NCI-H69 (cell line): ENCODE results near the gene SLC22A24.
"Not testable (repeated sequence)": the region's sequence is repeated elsewhere in the genome, so short reads cannot be mapped to it uniquely, and the experiment has no call there.

Experiments used
- DNase-seq: peaks from one replicate; lab custom pipeline; 2025; lab: John Stamatoyannopoulos, UW

SLC22A24 gene

GRCh38 chr11:63144121-63144520, at the start of gene SLC22A24:
SLC22A24 (minus strand) TSS chr11:63144221; CDS start chr11:63143779, 442 bp downstream.
- DNase-seq, result no peak

GRCh38 chr11:63180536-63180935, 36.5 kb upstream of the SLC22A24 start:
- DNase-seq, result no peak

GRCh38 chr11:63179432-63180041, 35.5 kb upstream of the SLC22A24 start:
- no peak for DNase-seq

DNA sequence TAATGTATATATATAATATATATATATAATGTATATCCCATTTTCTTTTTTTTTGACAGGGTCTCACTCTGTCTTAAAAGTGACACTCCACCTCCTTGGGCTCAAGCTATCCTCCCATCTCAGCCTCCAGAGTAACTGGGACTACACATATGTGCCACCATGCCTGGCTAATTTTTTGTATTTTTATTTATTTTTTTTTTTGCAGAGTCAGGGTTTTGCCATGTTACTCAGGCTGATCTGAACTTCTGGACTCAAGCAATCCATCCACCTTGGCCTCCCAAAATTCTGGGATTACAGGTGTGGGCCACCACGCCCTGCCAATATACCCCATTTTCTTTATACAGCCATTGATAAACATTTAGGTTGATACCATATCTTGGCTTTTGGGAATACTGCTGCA, 33.9 kb upstream of the SLC22A24 start:
- no peak for DNase-seq

DNA sequence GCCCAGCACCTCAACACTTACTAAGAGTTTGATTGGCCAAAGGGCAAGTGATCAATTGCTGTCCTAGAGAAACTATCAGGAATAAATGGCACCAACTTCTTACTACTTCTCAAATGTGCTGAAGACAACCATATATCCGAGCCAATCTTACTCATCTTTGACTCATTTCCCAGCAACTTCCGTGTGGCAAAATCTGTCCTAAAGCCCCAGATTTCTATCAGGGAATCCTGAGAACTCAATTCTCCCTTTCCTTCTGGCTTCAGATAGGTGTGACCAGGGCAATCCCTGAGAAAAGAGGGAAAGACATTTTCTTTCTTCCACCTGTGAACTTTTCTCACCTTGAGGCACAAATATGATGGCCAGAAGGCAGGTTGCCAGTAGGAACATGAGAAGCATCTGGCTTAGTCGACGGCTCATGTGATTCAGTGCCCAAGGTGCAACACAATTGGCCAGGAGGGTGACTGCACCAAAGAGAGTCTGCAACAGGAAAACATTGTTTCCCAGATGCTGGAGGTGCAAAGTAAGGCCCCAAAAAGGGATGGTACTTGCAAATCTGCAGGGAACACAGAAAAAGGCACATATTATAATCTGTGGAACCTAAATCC, 21.8 kb upstream of the SLC22A24 start:
- DNase-seq, result no peak

DNA sequence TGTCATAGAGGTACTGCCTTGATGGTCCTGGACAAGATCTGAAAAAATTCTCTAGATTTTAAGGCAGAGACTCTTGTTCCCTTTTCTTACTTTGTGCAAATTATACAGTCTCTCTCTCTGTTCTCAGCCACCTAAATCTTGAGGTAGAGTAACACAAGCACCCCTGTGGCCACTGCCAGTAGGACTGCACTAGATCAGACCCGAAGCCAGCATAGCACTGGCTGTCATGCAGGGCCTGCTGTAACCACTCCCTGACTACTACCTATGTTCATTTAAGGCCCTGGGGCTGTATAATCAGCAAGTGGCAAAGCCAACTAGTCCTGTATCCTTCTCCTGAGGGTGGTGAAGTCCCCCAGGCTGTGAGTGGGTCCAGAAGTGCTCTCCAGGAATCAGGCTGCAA, 11.8 kb upstream of the SLC22A24 start:
- no peak for DNase-seq

DNA sequence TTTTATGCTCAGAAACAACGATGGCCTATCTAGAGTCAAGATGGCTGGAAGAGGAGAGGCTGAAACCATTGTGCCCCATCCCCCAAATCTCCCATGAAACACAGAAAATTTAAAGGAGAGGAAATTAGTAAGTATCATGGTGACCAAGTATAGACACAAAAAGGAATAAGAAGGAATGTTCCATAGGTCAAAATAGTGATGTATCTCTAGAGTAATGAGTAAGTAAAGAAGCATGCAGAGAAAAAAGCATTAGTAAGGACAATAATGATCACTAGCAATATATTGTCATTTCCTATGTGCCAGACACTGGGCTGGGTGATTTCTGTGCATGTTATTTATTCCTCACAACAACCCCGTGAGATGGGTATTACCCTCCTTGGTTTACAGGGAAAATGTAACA, 2.6 kb upstream of the SLC22A24 start:
- DNase-seq, result no peak

- DNase-seq, result no peak
Observed at GRCh38 chr11:63142459-63142858, 1.6 kb downstream of the SLC22A24 start.

- no peak for DNase-seq
Observed at GRCh38 chr11:63132985-63133775, 10.8 kb downstream of the SLC22A24 start.

DNA sequence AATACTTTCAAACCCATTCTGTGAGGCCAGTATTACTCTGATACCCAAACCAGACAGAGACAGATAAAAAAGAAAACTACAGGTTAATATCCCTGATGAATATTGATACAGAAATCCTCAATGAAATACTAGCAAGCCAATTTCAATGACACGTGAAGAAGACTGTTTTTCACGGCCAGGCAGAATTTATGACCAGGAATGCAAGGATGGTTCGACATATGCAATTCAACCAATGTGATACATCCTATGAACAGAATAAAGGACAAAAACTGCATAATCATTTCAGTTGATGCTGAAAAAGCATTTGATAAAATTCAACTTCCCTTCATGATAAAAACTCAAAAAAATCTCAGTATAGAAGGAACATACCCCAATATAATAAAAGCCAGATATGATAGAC, 44.5 kb downstream of the SLC22A24 start:
- no peak for DNase-seq

DNA sequence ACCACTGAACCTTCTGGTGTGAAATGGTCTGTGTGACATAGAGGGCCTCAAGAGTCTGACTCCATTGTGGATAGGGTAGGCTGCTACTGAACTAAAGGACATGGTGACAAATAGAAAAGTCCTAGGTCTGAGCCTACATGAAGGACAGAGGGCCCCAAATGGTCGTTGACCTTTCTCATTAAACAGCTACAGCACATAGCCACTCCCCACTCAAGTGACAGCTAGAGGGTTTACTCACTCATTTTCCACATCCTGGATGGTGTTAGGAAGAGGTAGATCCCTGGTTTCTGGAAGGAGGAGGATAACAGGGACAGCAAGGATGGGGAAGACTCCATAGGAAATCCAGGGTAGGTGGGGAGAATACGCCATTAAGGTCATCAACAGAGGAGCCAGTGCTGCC, 63.3 kb downstream of the SLC22A24 start:
- DNase-seq, result no peak

GRCh38 chr11:63046203-63046602, 97.8 kb downstream of the SLC22A24 start:
- not testable (repeated sequence) for DNase-seq

DNA sequence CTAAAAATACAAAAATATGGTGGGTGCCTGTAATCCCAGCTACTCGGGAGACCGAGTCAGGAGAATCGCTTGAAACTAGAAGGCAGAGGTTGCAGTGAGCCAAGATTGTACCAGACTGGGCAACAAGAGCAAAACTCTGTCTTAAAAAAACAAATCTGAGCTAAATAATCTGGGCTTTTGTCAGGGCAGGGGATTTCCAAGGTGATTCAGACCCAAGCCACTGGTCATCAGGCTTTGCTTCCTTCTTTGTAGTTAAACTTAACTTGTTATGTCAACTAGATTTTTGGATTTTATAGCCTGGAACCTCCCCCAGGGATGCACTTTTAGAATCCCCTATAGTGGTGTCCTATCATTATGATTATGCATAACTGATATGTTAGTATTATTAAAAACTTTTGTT, 101.4 kb downstream of the SLC22A24 start:
- DNase-seq, result no peak

DNA sequence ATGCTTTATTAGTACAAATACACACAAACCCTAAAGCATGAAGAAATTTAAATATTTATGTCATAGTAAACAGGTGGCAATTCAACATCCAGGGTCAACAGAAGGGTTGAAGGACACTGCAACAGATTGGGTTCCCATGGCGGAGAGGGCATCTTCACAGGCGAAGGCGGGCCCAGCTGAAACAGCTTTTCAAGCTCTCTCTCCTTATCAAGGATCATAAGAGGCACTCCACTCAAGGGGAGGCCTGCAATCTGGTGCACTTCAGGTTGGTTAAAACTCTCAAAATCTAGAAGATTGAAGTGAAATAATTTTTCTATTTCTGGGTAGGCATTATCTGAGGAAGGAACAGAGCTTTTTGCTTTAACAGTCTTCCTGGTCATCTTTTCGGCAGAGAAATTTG, 111.6 kb downstream of the SLC22A24 start:
- DNase-seq, result no peak
